ENCODE data around the gene FMNL2. TPM values are rescaled to one million over a fixed set of nuclear protein-coding genes. Genes with fewer than 3 reads are reported as not detected.
"Not testable (repeated sequence)": the region's sequence is repeated elsewhere in the genome, so short reads cannot be mapped to it uniquely, and the experiment has no call there.

The FMNL2 gene
- polyA plus RNA-seq, 3 donors, result 86.0 to 102 (median 99.9) TPM

DNA sequence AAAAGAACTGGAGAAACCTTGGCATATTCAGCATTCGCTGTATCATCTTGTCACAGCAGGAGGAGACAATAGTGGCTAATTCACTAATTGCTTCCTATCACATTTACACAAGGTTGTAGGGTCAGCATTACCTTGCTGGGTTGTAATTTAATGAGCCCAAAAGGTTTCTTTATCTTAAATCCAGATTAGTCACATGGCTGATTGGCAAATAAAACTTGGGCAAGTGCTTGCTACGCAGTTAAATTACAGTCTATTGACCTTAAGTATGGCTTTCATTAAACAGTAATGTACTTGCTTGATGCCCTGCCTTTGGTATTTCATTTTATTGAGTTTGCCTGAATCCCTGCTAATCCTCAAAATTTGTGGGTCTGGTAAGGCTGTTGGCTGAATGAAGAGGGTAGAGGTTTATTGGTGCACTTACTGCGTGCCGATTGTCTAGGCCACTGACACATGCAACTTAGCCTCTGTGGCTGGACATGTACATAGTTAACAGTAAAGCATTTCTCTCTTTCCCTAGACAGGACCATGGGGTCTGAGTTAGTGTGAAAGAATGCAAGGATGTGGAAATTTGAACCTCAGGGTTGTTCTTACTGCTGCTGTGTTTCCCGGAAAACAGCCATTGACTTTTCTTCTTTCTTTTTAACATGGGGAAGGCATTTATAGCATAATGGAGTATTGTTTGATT lies 34.3 kb downstream of the FMNL2 start:
- peak; percentile 29 for DNase-seq

DNA sequence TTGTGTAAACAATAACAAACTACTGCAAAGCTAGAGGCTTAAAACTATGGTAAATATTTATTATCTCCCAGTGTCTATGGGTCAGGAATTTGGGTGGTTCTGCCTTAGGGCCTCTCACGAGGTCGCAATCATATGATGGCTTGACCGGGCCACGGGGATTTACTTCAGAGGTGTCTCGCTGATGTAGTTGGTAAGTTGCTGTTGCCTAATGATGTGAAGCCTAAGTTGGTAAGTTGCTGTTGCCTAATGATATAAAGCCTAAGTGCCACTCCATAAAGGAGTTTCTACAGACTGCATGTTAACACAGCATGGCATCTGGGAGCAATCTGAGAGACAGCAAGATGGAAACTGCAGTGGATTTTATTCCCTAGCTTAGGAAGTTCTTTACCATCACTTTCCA lies 35.8 kb downstream of the FMNL2 start:
- DNase-seq, result no peak

DNA sequence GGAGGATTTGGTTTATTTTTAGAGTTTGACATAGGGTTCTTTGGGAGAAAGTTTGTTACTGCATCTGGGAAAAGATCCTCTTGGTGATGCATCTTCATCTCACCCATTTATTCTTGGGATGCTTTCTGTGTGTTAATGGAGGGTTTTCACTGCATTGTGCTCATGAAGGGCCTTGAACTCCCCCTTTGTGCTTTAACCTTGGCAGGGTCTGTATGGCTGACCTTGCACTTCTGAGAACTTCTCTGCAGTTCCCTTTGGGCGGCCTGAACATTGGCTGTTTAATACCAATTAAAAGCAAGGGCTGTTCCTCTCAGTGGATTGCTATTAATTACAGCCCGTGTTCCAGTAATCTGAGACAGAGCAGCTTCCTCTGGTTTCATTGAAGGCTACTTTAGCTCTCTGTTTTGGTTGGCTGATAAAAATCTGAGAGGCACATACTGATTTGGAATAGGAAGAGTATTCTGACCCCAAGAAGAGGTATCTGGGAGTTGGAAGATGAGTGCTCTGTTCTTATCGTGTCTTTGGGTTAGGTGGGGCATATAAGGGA lies 37.5 kb downstream of the FMNL2 start:
- DNase-seq, result no peak

DNA sequence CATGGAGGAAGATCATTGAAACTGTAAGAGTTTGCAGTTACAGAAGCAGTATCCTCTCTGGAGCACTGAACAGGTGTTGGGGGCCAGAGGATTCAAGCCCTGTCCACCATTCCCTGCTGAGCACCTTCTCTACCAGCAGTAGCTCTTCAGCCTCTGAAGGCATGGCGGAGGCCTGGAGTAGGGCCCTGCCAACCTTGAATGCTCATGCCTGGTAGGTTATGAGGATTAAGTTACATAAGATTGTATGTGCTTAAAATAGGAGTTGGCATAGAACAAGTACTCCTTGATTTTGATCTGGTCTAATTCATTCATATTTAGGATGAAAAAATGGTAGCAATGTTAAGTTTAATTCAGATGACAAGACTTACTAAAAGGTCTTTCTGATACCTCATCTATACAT lies 40.2 kb downstream of the FMNL2 start:
- no peak for DNase-seq

DNA sequence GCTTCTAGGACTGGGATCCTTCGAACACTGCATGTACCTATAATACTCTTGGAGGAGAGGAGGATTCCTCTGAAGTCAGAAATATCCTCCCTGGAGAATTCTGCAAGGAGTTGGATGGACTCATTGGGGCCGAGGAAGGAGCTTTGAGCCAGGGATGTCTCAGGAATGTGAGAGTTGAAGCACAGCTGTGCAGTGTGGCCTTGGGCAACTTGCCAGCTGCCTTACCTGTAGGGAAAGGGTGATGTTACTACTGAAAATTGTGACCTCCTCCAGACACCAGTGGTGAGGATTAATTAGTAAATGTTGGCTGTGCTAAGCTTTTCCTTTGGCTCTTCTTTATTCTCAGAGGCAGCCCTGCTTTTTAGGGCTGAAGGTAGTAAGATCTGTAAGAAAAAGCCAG lies 41.4 kb downstream of the FMNL2 start:
- DNase-seq, result no peak

DNA sequence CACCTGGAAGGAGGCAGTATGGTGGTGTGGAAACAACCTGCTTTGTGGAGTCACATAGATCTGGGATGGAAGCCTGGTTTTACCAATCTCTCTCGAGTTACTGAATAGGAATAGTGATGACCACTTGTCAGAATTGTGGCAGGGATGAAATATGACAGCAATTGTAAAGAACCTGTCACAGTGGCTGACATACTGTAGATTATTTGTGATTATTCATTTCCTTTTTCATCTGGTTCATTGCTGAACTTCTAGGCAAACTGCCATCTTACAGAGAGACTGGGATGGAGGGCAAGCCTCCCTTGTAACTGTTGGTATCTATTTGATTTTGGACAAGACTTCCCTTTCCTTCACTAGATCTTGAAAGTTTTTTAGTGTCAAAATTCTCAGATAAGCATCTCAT lies 42.0 kb downstream of the FMNL2 start:
- DNase-seq, result no peak

DNA sequence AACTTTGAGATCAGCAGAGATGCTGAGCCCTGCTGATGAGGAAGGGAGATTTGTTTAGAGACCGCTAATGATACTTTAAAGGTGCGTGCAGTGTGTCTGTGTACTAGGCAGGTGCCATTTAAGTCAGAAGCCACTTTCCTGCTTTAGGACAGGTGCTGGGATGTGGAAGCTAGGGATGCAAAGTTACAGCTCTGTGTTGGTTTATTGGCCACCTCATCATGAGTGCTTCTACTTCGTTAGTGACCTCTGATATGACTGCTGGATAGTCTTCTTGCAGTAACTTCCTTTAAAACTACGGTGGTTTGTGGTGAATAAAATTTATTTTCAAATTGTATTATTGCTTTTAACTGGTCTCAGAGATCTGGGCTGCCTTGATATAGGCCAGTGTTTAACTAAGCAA lies 44.1 kb downstream of the FMNL2 start:
- DNase-seq, result no peak

DNA sequence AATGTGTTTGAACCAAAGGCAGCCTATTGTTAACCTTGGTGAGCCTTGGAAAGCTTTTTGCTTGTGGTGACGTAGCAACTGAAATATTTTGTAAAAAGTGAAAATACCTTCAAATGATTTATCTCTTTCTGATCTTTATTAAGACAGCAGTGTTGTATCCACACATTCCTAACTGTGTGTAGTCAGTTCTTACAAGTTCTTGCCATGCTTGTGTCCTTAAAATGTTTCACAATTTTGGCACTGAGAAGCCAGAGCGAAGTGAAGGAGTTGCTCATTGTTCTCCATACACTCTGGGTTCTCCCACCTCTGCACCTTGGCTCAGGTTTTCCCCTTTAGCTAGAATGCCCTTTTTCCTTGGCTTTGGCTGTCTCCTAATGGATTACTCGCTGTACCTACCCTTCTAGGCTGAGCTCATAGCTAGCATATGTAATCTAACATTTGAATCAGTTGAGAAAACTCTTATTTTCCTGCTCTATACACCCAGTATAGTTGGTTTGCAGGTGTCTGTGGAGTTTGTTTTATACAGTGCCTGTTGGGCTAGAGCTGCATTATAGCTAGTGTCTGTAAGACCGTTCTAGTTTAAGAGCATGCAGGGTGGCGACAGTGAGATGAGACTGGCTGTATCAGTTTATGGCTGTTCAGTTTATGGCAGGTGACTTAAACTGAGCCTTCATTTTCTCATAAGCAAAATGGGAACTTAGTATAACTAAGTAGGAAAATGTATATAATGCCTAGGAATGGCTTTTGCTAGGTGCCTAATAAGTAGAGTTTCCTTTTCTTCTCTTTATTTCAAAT lies 45.5 kb downstream of the FMNL2 start:
- no peak for DNase-seq

DNA sequence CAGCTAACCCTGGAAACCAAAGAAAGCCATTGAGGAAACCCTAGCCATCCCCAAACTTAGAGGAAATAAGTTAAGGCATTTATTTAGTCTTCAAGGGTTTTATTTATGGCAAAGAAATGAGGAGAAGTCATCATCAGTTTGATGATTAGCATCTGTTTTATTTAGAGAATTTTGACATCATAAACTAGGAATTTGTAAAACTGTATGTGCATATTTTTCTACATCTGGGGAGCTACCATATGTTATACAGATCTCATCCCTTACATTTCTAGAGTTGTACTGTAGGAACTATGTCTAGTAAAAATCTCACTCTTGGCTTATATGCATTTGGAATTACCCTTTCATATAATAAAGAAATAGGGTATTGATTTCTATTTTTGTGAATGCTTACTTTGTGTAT lies 48.7 kb downstream of the FMNL2 start:
- DNase-seq, result no peak

DNA sequence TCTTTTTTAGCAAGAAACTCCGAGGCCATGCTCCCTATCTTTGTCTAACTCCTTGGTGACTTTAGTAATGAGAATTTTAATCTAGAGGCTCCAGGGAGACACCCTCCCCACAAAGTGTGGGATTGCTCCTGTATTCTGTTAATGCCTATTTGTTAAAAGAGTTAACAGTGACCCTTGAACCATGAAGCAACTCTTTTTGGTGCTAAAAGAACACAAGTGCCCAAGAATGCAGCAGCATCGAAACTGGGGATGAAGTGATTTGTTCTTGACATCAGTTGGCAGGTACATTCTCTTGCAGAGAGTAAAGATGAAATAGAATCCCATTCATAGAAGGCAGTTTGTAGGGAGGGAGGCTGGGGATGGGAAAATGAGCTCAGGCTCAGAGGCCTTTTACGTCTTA lies 50.0 kb downstream of the FMNL2 start:
- no peak for DNase-seq

DNA sequence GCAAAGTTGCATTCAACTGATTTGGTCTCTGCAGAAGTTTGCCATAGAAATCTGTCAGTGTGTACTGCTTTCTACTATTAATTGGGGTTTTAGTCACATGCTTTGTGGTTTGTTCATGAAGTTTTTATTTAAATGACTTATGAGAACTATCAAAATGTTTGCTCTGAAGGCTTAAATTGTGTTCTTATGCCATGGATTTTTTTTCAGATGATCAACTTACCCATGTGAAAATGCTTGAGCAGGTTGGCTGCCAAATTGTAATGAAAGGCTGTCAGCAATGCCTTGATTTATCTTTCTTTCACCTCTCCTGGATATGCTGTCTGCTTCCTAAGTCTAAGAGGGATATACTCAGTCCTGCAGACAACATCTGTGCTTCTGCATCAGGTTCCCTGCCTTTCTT lies 50.7 kb downstream of the FMNL2 start:
- no peak for DNase-seq

DNA sequence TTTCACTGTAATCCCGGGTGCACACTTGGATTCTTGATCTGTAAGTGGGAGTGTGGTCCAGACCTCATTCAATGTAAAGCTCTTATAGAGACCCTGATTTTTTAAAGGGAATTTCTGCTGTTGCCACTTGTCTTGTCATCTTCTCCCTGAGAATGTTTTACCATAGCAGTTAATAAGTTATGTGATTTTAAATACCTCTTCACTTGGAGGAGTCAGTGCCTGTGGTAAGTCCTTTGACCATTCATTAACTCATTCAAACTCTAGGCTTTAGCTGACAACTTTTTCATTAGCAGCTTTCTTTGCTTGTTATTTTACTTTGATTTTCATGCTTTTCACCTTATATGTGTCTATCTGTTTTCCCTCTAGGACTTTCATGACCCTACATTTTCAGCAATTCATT lies 51.3 kb downstream of the FMNL2 start:
- DNase-seq, result no peak

DNA sequence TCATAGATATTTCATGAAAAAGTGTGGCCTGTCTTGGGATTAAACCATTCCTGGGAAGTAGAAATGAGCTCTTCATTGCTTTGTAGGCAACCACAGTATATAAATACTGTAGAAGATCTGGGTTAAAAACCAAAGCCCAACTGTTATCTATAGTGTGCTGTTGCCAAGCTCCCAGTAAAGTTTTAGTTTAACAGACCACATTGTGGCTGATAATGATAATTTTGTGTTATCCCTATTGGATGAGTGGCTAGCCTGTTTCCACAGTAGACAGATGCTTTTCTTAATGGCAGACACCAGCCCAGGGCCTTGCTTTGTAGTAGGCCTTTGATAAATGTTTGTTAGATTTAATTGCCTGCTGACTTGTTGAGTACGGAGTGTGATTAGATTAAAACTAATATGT lies 52.1 kb downstream of the FMNL2 start:
- DNase-seq, result no peak

DNA sequence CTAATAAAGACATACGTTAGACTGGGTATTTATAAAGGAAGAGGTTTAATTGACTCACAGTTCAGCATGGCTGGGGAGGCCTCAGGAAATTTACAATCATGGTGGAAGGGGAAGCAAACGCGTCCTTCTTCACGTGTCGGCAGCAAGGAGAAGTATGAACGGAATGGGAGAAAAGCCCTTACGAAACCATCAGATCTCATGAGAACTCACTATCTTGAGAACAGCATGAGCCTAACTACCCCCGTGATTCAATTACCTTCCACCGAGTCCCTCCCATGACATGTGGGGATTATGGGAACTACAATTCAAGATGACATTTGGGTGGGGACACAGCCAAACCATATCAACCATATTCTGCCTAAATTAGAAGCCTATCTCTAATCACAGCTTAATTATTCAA lies 53.3 kb downstream of the FMNL2 start:
- not testable (repeated sequence) for DNase-seq

DNA sequence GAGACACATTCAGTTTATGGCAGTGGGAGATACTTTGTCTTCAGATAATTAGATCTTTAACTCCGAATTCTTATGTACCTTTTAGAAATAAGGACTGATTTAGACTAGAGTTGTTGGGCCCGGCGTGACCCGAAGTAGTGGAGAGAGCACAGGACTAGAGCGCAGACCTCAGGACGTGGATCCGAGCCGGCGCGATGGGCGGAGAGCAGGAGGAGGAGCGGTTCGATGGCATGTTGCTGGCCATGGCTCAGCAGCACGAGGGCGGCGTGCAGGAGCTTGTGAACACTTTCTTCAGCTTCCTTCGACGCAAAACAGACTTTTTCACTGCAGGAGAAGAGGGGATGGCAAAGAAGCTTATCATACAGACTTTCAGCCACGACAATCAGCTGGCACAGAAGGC lies 54.5 kb downstream of the FMNL2 start:
- DNase-seq, result no peak

DNA sequence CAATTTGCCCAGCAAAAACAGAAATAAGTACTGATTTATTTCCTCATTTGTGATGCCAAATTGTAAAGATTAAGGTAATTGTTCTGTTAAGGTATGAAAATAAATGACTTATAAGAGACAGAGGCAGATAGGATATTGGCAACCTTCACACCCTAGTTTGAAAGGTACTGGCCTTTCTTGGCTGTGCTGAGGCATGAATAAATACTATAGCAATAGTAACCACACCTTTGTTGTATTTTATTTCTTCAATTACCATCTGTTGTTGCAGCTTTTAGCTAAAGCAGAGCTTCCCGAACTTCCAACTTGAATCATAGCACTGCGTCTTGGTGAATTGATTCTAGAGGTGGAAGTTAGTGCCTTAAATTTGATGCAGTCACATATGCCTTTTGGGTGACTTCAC lies 55.9 kb downstream of the FMNL2 start:
- no peak for DNase-seq

DNA sequence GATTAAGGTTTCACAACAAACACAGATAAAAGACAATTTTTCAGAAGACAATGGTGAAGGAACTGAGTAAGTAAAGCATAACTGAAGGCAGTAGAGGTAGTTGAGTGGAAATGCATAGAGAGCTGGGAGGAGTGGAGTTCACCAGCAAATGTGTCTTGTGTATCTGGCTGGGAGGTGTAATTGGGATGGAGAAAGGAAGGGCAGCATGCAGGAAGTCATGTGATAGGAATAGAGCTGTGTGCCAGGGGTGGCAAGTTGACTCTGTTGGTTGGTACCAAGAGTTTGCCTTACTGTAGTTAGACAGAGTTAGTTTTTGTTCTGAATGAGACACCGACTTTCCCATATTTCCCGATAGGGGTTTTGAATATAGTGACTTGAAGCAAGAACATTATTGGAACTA lies 56.3 kb downstream of the FMNL2 start:
- no peak for DNase-seq

DNA sequence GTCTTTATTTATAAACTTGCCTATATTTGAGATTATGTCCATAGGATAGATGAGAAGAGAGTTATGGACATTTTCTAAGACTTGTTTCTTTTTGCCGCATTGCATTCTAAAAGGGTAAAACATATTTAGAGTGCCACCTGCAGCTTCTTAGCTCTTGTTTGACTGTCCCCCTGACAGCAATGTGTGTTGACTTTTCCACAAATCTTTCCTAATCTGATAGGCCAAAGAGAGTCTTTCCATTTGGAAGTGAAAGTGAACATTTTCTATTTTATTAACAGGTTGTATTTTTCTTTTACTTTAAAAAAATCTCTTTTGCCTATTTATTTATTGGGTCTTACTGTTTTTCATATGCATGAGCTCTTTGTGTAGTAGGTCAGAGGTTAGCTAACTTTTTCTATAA lies 58.4 kb downstream of the FMNL2 start:
- DNase-seq, result no peak

DNA sequence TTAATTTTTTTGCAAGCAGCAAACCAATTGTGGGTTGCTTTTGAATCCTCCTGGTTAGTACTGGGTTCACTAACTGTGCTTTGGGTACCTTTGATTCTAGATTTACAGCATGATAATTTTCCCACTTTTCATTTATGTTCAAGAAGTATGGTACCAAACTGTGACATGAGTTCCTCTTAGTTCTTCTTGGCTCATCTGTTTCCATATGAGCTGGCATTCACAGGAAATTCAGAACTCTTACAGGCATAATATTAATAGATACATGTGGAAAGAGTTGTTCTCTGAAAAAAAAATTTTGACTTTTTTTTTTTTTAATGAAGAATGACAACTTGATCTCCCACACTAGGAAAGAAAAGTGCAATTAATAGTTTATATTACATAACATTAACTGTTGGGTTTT lies 59.4 kb downstream of the FMNL2 start:
- DNase-seq, result no peak

DNA sequence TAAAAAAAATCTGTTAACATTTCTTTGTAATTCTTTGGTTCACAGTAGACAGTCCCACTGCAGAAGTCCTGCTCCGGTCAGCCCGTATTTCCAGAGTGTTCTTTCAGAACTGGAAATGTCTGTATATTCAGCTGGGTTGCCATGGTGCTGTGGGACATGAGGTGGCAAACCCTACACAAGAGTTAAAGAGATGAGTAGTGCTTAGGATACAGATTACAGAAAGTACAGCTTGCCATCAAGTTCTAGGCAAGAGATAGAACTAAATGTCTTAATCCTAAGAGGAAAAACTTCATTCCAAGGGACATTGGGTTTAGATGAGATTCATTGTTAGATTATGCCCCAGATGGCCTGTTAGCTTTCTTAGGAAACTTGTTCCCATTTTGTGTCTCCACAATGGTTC lies 60.1 kb downstream of the FMNL2 start:
- no peak for DNase-seq

DNA sequence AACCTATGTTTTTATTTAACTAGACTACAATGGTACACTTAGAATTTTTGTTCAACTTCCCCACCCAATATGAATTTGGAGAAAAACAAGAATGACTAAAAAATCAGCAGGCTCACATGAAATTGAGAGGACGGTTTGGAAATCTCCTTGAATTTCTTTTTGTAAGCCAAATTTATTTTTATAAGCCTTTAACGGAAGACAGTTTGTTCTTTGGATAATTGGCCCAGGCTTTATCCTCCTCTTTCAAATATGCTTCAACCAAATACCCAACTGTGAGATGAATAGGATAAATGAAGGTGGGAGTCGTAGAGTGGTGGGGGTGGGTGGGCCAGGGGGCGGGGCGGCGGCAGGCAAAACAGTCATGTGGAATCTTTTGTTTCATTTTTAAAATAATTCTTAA lies 60.6 kb downstream of the FMNL2 start:
- DNase-seq, result no peak

DNA sequence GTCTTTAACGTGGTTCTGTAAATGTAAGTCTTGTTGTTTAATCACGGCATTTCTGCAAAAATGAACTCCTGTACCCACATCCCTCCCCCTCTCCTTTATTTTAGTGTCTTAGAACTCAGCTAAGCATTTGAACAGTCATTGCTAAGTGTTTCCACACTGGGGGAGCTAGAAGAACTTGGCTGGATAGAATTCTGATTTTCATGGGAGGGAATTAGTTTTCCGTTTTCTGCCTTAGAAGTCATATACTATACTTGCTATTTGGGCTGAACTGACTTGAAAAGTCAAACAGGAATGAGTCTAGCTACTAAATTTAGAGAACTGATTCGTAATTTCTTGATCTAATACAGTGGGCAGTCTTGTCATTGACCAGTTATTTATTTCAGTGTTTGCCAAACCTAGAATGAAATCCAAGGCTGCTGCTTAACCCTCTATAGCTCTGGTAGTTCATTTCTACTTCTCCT lies 61.1 kb downstream of the FMNL2 start:
- no peak for DNase-seq

DNA sequence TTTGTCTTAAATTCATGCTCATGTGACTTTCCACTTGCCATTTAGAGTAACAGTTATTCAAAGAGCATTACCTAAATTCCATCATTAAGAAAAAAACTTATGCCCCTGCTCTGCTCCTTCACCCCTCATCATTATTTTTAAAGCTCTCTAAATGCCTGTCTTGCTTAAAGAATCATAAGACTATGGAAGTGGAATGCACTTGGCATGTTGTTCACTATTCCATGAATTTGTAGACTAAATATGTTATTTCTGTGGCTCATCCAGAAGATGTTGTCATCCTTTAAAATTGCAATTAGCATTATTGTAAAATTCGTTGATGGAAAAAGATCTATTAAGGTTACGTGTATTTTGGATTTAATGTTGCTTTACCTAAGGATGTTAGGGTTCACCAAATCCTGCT lies 61.8 kb downstream of the FMNL2 start:
- no peak for DNase-seq

DNA sequence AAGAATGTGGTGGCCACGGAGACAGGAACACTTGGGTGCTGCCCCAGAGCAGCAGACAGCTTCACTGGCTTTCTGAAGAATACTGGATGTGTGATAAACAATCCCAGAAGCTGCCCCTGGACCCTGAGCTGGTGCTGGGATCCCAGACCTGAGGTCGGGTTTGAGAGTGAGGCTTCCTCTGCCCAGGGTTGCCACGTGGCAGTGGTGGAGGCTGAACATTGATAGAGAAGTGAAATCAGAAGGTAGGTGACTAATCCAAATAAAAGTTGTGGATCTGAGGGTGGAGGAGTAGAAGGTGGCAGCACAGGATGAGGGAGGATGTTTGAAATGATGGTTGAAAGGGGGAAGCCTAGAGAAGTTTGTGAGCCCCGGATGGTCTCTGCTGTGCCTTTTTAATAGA lies 64.0 kb downstream of the FMNL2 start:
- DNase-seq, result no peak

Measured in renal pelvis (tissue), 4 donors.